ENCODE results near the gene GALNS.

GALNS gene

GRCh38 chr16:88856828-88857727 is at the start of gene GALNS, which contains the start of gene TRAPPC2L:
GALNS (minus strand) TSS chr16:88856947; CDS start chr16:88856877, 70 bp downstream.
TRAPPC2L (plus strand) TSS chr16:88857127; CDS start chr16:88857151, 24 bp downstream.
- peaks cover 62% of the 10 kb centered on the region for H3K4me1 Mint-ChIP-seq (ENCODE audit: low read depth)
- peak within 1 kb of the TSS; percentile 83 for H3K27ac Mint-ChIP-seq
- intact Hi-C loops (cut with micrococcal nuclease) = loop anchor here (2.0 kb wide), 3 partner anchors 44 to 360 kb away; partner anchors contain the start of genes PIEZO1 and ZNF778
- H3K36me3 Mint-ChIP-seq (ENCODE audit: low read depth) = peaks cover 57% of the 10 kb centered on the region
- no peaks in the 10 kb centered on the region for H3K9me3 Mint-ChIP-seq
- no peaks in the 10 kb centered on the region for H3K27me3 Mint-ChIP-seq
- peak within 1 kb of the TSS; percentile 90 for H3K4me3 Mint-ChIP-seq

DNA sequence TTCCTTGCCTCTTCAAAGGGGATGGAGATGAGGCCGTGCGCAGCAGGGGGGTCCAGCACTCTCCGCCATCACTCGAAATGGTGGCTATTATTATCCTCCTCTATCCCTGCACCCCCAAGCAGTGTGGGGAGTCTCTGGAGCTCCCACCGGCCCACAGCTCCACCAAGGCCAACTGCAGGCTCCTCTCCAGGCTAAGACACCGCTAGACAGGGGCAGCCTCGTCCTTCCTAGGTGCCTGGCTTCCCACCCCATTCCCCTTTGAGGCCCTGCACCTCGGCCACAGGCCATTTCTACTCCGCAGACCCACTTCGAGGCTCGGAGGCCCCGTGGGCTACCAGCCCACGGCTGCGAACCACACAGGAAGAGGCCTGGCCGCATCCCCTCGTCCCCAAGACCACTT is 49.3 kb upstream of the GALNS start:
- H3K9me3 Mint-ChIP-seq = no peaks in the 10 kb centered on the region
- intact Hi-C loops (cut with micrococcal nuclease) = no loop called here
- no peaks in the 10 kb centered on the region for H3K27me3 Mint-ChIP-seq
- peaks cover 52% of the 10 kb centered on the region for H3K36me3 Mint-ChIP-seq (ENCODE audit: low read depth)
- H3K4me1 Mint-ChIP-seq (ENCODE audit: low read depth) = peaks cover 19% of the 10 kb centered on the region
- no peak overlapping the region for H3K27ac Mint-ChIP-seq
- no peak overlapping the region for H3K4me3 Mint-ChIP-seq

GRCh38 chr16:88905563-88905962 is 48.8 kb upstream of the GALNS start:
- intact Hi-C loops (cut with micrococcal nuclease) = no loop called here
- peaks cover 57% of the 10 kb centered on the region for H3K36me3 Mint-ChIP-seq (ENCODE audit: low read depth)

GRCh38 chr16:88904676-88905365 is 48.1 kb upstream of the GALNS start:
- Mint-ChIP-seq H3K4me3 (no peak overlapping the region), H3K9me3 (no peaks in the 10 kb centered on the region), H3K27me3 (no peaks in the 10 kb centered on the region), H3K36me3 (ENCODE audit: low read depth) (peaks cover 57% of the 10 kb centered on the region), H3K4me1 (ENCODE audit: low read depth) (peaks cover 13% of the 10 kb centered on the region), H3K27ac (no peak overlapping the region)
- intact Hi-C loops (cut with micrococcal nuclease) = no loop called here

More at GRCh38 chr16:88905563-88905962, 48.8 kb upstream of the GALNS start:
- Mint-ChIP-seq H3K9me3 (no peaks in the 10 kb centered on the region), H3K27ac (no peak overlapping the region), H3K4me1 (ENCODE audit: low read depth) (peaks cover 19% of the 10 kb centered on the region), H3K4me3 (no peak overlapping the region), H3K27me3 (no peaks in the 10 kb centered on the region)

DNA sequence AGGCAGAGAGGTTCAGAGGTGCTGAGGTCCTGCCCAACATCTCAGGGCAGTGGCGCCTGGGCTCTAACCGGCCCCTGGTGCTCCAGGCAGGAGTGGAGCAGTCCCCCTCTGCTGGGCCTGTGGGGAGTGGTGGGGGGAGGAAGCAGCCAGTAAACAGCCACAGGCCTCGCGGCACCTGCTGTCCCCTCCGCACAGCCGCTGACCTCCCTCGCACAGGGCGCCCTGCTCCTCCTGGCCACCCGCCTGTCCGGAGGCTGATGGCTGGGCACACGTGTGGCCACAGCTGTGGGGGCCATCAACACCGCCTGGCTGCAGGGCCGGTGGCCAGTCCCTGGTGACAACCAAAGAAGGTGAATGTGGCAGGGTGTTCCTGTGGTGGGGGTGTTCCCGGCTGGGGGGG is 46.5 kb upstream of the GALNS start:
- Mint-ChIP-seq H3K9me3 (no peaks in the 10 kb centered on the region), H3K4me1 (ENCODE audit: low read depth) (peaks cover 13% of the 10 kb centered on the region), H3K4me3 (no peak overlapping the region), H3K27ac (no peak overlapping the region), H3K36me3 (ENCODE audit: low read depth) (peaks cover 57% of the 10 kb centered on the region), H3K27me3 (no peaks in the 10 kb centered on the region)
- intact Hi-C loops (cut with micrococcal nuclease) = no loop called here

DNA sequence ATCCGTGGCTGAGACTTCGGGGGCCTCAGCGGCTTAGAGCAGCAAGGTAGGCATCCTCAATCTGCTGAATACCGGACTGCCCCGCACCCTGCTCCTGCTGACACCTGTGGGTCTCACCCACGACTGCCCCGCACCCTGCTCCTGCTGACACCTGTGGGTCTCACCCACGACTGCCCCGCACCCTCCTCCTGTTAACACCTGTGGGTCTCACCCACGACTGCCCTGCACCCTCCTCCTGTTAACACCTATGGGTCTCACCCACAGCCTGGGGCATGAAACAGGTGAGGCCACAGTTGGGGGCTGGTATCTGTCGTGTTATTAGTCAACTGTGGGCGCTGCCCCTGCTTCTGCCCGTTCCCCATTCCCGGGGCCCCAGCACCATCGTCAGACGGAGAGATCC is 46.0 kb upstream of the GALNS start:
- Mint-ChIP-seq H3K9me3 (no peaks in the 10 kb centered on the region), H3K4me3 (no peak overlapping the region), H3K27me3 (no peaks in the 10 kb centered on the region), H3K36me3 (ENCODE audit: low read depth) (peaks cover 62% of the 10 kb centered on the region), H3K4me1 (ENCODE audit: low read depth) (peaks cover 13% of the 10 kb centered on the region), H3K27ac (no peak overlapping the region)
- intact Hi-C loops (cut with micrococcal nuclease) = no loop called here

- Mint-ChIP-seq H3K27me3 (no peaks in the 10 kb centered on the region), H3K9me3 (no peaks in the 10 kb centered on the region), H3K36me3 (ENCODE audit: low read depth) (peaks cover 72% of the 10 kb centered on the region), H3K4me3 (no peak overlapping the region), H3K4me1 (ENCODE audit: low read depth) (peaks cover 13% of the 10 kb centered on the region), H3K27ac (no peak overlapping the region)
- intact Hi-C loops (cut with micrococcal nuclease) = no loop called here
Measured at GRCh38 chr16:88901718-88902337, 45.1 kb upstream of the GALNS start.

GRCh38 chr16:88900662-88901052 is 43.9 kb upstream of the GALNS start:
- no peaks in the 10 kb centered on the region for H3K27me3 Mint-ChIP-seq
- no peak overlapping the region for H3K27ac Mint-ChIP-seq
- peaks cover 7% of the 10 kb centered on the region for H3K4me1 Mint-ChIP-seq (ENCODE audit: low read depth)
- no peak overlapping the region for H3K4me3 Mint-ChIP-seq
- H3K36me3 Mint-ChIP-seq (ENCODE audit: low read depth) = peaks cover 83% of the 10 kb centered on the region
- intact Hi-C loops (cut with micrococcal nuclease) = no loop called here
- no peaks in the 10 kb centered on the region for H3K9me3 Mint-ChIP-seq

DNA sequence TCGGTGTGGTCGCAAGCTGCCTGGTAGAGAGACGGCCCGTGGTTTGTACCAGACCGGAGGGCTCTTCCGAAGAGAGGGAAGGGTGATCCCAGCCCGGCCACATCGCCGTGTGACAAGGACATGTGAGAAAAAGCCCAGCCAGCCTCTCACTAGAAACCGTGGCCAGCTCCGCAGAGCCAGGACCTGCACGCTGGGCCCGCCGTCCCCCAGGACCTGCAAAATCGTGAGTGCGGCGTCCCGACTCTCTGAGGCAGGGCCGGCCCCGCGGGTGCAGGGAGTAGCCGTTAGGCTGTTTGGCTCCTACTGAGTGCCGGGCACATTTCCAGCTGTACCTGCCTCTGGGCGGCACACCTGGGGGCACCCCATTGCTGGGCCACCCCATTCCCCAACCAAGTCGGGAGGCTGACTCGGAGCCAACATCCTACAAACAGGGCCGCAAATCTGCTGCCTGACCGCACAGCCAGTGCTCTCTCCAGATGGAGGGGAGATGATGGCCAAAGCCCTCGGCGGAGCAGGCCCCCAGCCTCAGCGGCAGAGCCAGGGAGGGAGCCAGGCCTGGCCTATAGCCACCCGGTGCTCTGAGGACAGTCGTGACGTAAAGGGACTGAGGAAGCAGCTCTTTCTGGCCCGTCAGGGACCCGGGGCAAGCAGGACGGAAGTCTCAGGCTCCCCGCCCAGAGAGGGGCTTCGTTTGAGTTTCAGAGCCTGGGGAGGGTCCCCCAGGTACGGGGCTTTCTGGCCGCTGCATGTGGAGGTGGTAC is 43.3 kb upstream of the GALNS start:
- peaks cover 89% of the 10 kb centered on the region for H3K36me3 Mint-ChIP-seq (ENCODE audit: low read depth)
- H3K4me3 Mint-ChIP-seq = no peak overlapping the region
- H3K27me3 Mint-ChIP-seq = no peaks in the 10 kb centered on the region
- intact Hi-C loops (cut with micrococcal nuclease) = no loop called here
- H3K27ac Mint-ChIP-seq = no peak overlapping the region
- peaks cover 4% of the 10 kb centered on the region for H3K4me1 Mint-ChIP-seq (ENCODE audit: low read depth)
- H3K9me3 Mint-ChIP-seq = no peaks in the 10 kb centered on the region

GRCh38 chr16:88897696-88898425 is 41.1 kb upstream of the GALNS start:
- no peak overlapping the region for H3K4me3 Mint-ChIP-seq
- no peaks in the 10 kb centered on the region for H3K4me1 Mint-ChIP-seq (ENCODE audit: low read depth)
- H3K27ac Mint-ChIP-seq = no peak overlapping the region
- no peaks in the 10 kb centered on the region for H3K9me3 Mint-ChIP-seq
- H3K27me3 Mint-ChIP-seq = no peaks in the 10 kb centered on the region
- peaks cover 86% of the 10 kb centered on the region for H3K36me3 Mint-ChIP-seq (ENCODE audit: low read depth)
- intact Hi-C loops (cut with micrococcal nuclease) = no loop called here

DNA sequence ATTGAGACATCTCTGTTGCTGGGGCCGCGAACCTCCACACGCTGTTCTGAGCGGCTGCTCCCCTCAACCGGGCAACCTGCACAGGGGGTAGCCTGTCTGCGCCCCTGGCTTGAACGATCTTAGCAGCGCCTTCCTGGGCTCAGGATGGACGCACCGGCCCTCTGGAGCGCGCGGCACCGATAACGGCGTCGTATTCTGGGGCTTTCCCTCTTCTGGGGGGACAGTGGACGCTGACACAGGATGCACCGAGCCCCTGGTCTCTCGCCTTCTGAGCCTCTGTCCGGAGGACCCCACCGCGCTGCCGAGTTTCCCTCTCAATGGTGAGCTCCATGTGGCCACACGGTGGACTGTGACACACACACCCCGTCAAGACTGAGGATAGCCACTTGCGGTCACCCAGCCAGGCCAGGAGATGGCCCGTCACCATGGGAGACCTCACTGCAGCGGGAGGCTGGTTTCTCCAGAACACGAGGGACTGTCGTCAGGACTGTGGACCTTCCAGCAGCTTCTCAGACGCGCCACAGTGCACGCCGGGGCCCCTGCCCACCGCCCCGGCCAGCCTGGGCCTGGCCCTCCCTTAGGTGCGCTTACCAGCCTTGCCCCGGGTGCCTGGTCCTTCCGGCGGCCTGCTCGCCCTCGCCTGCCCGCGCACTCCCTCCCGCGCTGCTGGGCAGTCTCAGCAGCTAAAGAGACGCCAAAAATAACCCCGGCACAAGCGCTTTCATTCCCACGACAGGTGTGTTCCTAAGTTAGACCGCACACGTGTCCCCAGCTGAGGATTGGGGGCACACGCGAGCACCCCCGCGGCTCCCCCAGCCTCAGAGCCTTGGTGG is 39.7 kb upstream of the GALNS start:
- intact Hi-C loops (cut with micrococcal nuclease) = no loop called here
- Mint-ChIP-seq H3K4me3 (no peak overlapping the region), H3K4me1 (ENCODE audit: low read depth) (no peaks in the 10 kb centered on the region), H3K27me3 (no peaks in the 10 kb centered on the region), H3K27ac (no peak overlapping the region), H3K36me3 (ENCODE audit: low read depth) (peaks cover 87% of the 10 kb centered on the region), H3K9me3 (no peaks in the 10 kb centered on the region)

- Mint-ChIP-seq H3K36me3 (ENCODE audit: low read depth) (peaks cover 87% of the 10 kb centered on the region), H3K27ac (no peak overlapping the region), H3K4me1 (ENCODE audit: low read depth) (no peaks in the 10 kb centered on the region), H3K9me3 (peaks cover 10% of the 10 kb centered on the region), H3K27me3 (no peaks in the 10 kb centered on the region), H3K4me3 (no peak overlapping the region)
- intact Hi-C loops (cut with micrococcal nuclease) = no loop called here
Measured at GRCh38 chr16:88895335-88895734, 38.6 kb upstream of the GALNS start.
